HG02870 (cell line): ENCODE results near the gene SLC16A6.
A peak's percentile ranks its signal among the peaks of the same experiment; 100 is the strongest.
"Not testable (repeated sequence)": the region's sequence is repeated elsewhere in the genome, so short reads cannot be mapped to it uniquely, and the experiment has no call there.

ENCODE experiments used
- ATAC-seq: cut with Tn5 transposase; IDR thresholded peaks from one replicate; pipeline ENCODE4 v1.9.1; 2021; ENCODE audit warnings: mild to moderate bottlenecking, moderate library complexity; ENCODE audit not compliant: unreplicated experiment

The SLC16A6 gene

GRCh38 chr17:68253426-68253825 lies 37.5 kb downstream of the SLC16A6 start:
- not testable (repeated sequence) for ATAC-seq

- ATAC-seq, result no peak
Observed at GRCh38 chr17:68249354-68249765, 41.6 kb downstream of the SLC16A6 start.

DNA sequence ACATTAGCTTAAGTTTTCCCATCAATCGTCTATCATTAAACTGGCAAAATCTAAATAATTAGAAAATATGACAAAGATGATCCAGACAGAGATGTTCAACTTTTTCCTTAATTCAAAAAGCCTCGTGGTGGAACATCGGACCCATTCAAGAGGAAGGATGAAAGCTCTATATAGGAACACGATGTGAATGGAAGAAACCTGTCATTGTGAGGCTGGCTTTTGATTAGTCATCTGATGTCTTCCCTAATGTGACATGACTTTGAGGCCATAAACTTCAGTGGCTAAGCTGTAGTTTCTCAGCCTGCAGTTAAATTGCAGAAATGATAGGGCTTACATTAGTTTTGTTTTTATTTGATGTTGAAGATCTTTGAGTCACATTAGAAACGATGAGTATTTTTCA lies 42.0 kb downstream of the SLC16A6 start:
- ATAC-seq, result no peak

DNA sequence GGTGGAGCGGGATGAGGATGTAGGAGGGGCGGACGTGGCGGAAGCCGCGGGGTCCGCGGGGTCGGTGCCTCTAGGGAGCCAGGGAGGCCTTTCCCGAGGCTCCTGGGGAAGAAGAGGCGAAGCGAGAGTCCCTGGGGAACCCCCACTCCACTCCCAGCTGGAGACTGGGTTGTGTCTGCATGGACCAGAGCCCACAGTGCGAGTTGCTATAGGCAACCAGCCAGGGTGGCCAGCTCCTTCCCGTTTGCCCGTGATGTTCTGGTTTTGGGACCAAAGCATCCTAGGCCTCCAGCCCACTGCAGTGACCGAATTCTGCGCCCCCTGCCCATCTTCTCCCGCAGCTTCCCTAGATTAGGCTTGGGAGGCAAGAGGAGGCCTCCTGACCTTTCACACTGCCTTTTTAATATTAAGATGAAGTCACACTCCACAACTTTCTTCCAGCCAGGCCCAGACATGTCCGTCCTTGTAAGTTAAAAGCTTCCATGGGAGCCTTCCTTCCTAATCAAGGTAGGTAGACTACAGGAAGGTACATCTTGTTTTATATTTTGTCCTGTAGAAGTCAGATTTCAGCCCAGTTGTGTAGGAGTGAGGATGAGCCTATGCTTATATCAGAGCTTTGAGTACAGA lies 42.6 kb downstream of the SLC16A6 start:
- ATAC-seq, result no peak

GRCh38 chr17:68247445-68248198 lies 43.3 kb downstream of the SLC16A6 start, which contains the start of gene AMZ2:
Gene AMZ2, plus strand, starts transcription at chr17:68248043. Its CDS starts 2,145 bp downstream, at chr17:68250188.
- ATAC-seq, result peak; percentile 78

- no peak for ATAC-seq
Observed at GRCh38 chr17:68246271-68247028, 44.5 kb downstream of the SLC16A6 start.

GRCh38 chr17:68239632-68240366 lies 51.1 kb downstream of the SLC16A6 start:
- no peak for ATAC-seq

DNA sequence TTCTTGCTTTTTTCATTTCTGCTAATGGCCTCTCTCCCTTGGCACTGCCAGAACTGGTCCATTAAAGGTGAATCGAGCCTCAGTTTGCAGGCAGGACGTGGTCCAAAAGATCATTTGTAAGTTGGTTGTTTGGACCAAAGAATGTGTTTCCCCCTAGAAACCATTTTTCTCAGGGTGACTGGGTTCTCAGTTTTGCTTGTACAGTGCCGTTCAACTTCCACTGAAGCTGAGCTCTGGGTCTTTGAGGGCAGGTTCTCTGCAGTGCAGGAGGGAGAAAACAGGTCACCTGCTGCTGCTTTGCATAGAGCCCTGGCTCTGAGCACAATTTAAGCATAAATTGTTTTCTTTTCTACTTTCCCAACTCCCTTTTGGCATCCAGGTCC lies 52.1 kb downstream of the SLC16A6 start:
- peak; percentile 32 for ATAC-seq

DNA sequence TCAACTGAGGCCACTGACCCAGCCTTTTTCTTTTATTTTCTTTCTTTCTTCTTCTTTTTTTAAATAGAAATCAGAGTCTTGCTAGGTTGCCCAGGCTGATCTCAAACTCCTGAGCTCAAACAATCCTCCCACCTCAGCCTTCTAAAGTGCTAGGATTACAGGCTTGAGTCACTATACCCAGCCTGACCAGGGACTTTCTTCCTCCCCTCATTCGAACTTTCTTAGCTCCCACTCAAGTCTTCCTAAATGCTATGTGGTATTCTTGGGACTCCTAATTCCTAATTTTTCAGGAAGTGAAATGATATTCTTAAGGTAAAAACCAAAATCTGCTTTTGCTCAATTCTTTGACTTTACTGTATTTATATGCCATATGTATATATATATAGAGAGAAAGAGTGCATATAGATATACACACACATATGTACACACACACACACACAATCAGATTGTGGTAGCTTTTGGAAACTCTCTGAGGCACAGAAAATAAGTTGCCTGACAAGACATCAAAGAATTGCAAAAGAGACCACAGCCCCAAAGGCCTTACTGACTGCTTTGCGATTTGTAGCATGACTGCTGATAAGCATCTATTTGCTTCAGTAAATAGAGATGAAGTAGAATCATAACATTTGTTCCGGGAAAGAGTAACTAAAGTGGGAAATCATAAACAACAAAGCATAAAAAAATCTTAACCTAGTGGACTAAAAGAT lies 52.6 kb downstream of the SLC16A6 start:
- peak; percentile 4 for ATAC-seq

DNA sequence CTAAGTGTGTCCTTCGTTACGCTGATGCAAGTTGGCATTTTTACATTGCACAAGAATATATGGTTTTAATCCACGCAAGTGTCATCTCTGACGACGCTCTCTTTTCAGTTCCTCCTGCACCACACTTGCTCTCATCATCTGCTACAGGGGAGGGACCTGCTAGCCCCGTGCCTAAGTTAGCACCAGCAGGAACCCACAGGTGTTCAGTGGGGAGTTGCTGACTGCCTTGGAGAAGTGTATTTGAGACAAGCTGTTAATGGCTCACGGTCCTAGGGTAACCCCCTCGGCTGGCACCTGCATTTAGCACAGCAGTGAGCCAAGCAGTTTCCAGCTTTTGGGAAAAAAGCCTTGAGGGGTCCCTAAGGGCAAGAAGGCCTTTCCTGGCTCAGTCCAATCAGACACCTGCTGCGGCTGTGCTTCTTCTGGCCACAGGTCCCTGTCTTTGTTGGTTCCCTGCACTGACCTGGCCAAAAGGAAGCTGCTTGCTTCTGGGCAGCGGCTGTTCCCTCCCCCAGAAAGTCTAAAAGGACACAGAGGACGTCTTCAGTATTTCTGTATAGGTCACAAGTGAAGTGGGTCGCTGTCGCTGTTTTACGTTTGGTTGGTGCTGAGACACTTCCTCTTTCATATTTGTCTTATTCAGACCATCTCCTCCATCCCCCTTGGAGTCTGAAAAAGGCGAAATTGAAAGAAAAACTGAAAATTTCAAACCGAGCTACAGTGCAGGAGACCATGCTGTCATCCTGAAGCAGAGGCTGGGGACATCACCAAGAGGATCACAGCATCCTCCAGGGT lies 53.4 kb downstream of the SLC16A6 start:
- ATAC-seq, result peak; percentile 72

- ATAC-seq, result not testable (repeated sequence)
Observed at GRCh38 chr17:68235336-68235791, 55.6 kb downstream of the SLC16A6 start.

GRCh38 chr17:68234726-68235335 lies 56.1 kb downstream of the SLC16A6 start:
- ATAC-seq, result not testable (repeated sequence)

- ATAC-seq, result not testable (repeated sequence)
Observed at GRCh38 chr17:68232741-68233140, 58.2 kb downstream of the SLC16A6 start.

DNA sequence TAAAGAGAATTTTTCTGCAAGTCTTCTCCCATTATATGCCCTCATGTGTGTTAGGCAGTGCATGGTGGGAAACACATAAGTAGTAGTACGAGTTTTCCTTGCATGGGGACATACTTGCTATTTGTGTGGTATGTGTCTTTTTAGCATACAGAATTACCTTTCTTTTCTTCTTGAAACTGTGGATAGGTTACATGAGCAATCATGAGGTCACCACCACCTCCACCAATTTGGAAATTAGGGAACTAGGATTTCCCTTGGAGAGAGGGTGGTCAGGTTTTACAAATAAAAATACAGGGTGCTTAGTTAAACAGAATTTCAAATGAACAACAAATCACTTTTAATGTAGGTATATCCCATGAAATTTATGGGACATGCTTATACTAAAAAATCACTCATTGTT lies 59.4 kb downstream of the SLC16A6 start:
- no peak for ATAC-seq

GRCh38 chr17:68231131-68231530 lies 59.8 kb downstream of the SLC16A6 start:
- not testable (repeated sequence) for ATAC-seq

DNA sequence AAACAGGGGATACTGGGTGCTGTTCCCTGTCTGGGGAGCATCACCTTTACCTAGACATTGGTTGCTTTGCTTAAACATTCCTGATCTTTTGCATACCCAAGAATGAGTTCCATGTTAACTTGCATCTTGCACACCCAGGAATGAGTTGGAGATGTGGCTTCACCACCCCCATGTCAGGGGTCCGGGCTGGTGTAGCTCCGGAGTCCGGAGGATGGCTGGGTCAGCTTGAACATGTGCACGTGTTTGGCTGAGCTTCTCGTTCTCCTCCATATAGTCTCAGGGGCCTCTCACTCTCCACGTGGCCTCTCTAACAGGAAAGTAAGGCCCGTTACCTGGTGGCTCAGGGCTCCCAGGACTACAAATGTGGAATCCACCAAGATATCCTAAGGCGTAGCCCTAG lies 61.3 kb downstream of the SLC16A6 start:
- ATAC-seq, result no peak

DNA sequence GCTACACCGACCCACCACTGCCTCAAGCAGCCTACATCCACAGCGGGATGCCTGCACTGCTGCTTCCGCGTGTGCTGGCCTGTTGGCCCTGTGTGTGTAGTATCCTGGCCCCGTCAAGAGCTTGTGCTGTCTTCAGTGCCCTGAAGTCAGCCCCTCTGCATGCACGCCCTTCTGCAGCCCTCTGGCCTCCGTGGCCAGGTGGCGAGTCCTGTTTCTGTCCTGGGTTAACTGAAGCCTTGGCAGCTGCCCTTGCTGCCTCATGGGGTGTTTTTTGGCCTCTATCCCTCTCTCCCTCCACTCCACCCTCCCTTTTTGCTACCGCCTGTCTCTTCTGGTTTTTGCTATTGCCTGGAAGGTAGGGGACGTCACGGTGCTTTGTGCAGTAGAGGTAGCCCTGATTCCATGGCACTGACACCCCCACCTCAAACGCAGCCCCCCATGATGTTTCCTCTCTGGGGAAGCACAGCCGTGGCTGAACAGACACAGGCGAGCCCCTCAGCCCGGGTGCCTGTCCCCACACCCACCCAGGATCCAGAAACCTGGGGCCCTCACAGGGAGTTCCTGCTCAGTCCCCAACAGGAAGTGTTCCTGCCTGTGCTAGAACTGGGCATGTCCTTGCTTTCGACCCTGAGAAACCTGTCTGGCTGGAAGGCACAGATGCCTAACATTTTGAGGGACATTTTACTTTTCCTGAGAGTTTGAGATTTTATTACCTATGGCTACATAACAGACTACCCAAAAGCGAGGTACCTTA lies 61.9 kb downstream of the SLC16A6 start:
- no peak for ATAC-seq

DNA sequence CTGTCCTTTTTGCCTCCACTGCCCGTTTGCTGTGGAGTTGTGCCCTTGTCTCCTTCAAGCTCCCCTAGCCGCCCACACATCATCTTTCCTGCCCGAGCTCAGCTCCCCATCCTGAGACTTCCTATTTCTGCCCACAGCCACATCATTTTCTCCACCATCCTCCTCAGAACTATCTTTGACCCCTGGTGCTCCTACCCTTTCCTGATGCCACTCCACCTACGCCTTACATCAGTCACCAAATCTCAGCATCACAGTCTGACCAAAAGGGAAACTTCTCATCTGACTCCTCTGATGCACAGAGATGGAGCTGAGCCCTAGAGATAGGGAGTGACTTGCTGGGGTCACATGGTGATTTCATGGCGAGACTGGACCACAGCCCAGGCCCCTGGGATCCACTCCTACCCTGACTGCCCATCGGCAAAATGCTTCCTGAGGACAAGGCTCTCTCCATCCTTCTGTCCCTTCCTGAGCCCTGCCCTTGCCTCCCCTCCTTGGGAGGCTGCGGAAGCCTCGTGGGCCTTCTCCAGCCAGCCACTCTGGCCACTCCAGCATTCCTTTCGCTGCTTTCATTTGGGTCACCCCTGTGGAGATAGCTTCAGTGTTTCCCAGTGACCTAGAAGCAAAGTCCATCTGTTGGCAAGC lies 62.8 kb downstream of the SLC16A6 start:
- ATAC-seq, result not testable (repeated sequence)
